NCI-H774 (cell line): ENCODE data around the gene SLC45A3.

Experiments used
- DNase-seq: peaks from one replicate; lab custom pipeline; 2025; lab: John Stamatoyannopoulos, UW

Gene SLC45A3

GRCh38 chr1:205700865-205701401, 20.6 kb upstream of the SLC45A3 start:
- no peak for DNase-seq

- DNase-seq: no peak
These were observed 19.1 kb upstream of the SLC45A3 start for GRCh38 chr1:205699416-205699815.

GRCh38 chr1:205698921-205699320, 18.6 kb upstream of the SLC45A3 start:
- DNase-seq: no peak

GRCh38 chr1:205693421-205693991, 13.2 kb upstream of the SLC45A3 start:
- DNase-seq: no peak

- DNase-seq: no peak
These were observed 12.1 kb upstream of the SLC45A3 start for GRCh38 chr1:205692423-205692822.

- DNase-seq: no peak
These were observed 9.9 kb upstream of the SLC45A3 start for GRCh38 chr1:205690122-205690756.

DNA sequence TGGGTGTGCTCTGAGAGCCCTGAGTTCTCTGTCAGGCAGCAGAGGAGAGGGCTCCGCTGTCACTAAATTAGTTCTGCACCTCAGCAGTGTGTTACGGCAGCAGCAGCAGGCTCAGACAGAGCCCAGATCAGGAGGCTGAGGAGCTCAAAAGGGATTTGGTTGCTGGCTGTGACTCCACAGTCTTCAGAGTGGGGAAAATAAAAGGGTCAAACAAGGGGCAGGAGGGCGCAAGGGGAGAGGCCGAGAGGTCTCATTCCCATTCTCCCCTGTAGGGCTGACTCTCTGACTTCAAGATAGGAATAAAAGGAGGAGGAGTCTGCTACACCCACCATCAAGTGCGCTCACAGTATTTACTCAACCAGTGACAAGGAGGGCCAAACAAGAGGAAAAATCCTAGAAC, 9.2 kb upstream of the SLC45A3 start:
- no peak for DNase-seq

DNA sequence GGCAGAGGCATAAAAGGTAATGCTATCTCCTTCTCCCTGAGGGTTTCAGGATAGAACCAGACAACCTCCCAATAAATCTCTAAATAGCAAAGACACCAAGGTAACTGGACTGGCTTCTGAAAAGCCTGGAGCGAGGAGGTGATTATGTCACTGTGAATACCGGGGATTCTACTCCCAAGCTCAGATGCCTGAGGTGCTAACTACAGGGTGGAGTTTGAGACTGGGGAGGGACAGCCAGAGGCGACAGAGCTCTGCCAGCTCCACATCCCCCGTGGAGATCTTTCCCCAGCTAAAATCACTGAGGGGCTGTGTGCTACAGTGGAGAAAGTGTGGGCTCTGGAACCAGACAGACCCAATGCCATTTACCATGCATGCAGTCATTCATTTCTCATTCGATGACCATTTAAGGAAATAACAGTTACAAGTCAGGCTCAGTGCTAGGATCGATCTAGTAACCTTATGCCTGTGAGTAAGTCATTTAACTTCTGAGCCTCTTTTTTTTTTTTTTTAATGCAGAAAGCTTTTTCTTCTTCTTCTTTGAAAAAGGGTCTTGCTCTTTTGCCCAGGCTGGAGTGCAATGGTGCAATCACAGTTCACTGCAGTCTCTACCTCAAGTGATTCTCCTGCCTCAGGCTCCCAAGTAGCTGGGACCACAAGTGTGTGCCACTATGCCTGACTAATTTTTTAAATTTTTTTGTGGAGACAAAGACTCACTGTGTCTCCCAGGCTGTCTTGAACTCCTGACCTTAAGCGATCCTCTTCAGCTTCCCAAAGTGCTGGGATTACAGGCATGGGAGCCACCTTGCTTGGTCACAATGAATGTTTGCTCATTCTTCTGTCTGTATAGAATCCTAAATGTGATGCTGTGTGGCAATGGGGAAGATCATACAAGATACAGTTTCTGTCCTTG, 8.1 kb upstream of the SLC45A3 start:
- no peak for DNase-seq

DNA sequence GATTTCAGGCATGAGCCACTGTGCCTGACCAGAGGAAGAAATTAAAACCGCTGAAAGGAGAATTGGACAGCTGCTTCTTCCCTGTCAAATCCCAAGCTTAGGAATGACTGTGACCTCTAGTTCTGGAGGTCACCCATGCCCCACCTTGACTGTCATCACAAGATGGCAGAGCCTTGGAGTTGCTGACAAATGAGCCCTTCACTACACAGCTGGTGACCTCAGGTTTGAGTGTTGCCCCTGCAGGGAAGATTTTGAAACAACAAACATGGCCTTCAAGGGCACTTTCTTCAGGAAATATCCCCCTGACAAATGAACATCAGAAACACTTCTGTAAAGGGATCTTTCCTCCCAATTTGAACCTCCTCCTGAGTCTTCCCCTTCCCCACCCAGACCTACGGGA, 6.9 kb upstream of the SLC45A3 start:
- DNase-seq: no peak

DNA sequence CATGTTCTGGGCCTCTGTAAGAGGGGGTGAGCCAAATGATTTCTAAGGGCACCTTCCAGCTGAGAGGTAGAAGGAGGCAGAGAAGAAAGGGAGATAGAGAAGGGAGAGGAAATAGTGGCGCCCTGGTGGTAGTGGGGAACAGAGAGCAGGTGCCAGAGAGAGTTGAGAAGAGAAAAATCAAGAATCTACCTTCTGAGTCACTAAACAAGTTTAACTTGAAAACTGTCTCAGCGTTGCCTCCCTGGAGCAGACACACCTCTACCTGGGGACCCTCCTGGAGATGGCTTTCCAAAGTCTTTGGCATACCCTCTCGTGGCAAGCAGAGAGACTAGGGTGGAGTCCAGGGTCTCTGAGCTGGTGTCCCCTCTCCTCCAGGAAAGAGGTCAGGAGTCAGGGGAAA, 1.1 kb upstream of the SLC45A3 start:
- DNase-seq: no peak

GRCh38 chr1:205678286-205679111, 1.8 kb downstream of the SLC45A3 start:
- DNase-seq: no peak

- DNase-seq: no peak
These were observed 3.1 kb downstream of the SLC45A3 start for GRCh38 chr1:205677167-205677566.

- no peak for DNase-seq
These were observed 3.7 kb downstream of the SLC45A3 start for GRCh38 chr1:205676597-205676996.

DNA sequence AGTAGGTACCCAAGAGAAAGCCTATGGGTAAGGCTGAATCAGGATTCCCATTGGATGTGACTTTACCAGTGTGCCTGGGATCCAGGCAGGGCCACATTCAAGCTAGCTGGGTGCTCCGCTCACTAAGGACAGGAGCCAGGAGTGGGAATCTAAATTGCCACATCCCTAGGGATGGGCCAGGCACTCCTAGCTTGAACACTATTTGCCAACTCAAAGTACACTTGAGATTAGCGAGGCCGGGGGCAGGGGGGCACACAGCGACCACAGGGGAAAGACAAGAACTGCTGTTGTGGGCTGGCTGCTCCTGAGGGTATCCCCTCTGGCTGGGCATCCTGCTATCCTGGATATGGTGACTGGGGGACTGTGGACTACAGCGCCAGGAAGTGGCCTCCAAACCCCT, 4.3 kb downstream of the SLC45A3 start:
- no peak for DNase-seq

DNA sequence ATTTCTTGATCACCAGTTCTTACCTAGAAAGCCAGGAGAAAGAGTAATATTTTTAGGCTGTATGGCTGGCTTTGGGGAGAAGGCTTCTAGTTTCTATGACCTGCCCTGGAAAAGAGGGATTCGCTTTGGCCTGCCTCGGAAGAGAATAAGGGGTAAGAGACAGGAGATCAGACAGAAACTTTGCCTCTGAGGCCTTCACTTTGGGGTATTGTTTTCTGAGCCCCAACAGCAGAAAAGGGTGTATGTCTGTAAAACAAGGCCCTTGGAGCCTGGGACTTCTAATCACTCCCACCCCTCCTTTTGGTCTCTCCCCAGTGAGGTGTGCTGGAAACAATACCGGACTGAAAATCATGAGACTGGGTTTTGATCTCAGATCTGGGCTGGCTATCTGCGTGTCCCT, 5.1 kb downstream of the SLC45A3 start:
- DNase-seq: no peak

GRCh38 chr1:205672970-205673369, 7.3 kb downstream of the SLC45A3 start:
- DNase-seq: no peak

DNA sequence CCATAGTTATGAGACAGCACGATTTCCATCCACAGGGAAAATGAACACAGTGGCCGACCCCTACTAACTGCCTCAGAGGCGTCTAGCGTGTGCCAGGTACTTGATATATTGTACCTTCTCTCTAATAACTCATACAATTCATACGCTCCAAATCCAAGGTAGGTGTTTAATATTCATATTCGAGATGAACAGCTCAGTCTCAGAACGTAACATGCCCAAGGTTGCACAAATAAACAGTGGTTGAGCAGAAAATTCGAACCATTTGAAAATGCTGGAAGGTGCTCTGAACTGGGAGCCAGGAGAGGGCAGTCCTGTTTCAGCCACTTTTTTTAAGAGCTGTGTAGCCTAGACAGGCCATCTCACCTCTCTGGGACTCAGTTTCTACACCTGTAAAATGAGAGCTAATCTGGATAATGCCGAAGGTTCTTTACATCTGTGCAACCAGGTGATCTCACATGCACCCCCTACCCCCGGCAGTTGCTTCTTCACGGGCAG, 7.9 kb downstream of the SLC45A3 start:
- no peak for DNase-seq

DNA sequence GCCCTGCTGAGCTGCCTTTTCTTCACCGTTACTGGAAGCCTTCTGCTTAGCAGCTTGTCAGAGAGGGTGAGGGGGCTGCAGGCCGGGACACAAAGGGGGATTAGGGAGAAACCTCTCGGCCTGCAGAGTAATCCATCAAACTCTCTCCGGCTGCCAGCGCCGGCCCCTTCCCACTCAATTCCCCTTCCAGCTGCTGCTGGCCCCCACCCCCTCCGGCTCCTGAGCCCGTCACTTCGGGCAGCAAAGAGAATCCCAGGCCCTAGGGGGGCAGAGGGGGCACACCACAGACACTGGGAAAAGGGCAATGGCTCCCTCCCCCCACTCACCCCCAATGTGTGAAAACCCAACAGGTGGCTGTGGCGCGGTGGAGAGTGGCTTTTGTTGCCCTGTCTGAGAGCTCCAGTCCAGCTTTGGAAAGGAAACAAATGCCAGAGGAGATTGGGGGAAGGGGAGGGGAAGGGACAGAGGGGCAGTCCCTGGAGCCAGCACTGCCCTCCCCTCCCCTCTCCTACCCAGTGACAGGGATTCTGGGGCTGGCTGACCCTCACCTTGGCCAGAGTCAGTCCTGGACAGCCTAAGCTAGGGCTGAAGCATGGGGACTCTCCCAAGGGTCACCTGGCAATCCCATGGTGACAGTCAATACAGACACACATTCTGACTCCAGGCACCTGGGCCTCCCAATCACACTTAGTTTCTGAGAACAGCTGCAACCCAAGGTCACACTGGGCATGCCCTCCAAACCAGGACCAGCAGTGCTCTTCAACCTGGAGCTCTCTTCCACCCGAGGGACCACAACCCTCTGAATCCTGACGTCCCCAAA, 9.5 kb downstream of the SLC45A3 start:
- DNase-seq: no peak

- no peak for DNase-seq
These were observed 10.2 kb downstream of the SLC45A3 start for GRCh38 chr1:205670150-205670446.

- no peak for DNase-seq
These were observed 10.8 kb downstream of the SLC45A3 start for GRCh38 chr1:205669341-205670149.
